H1 (cell line): Measurements from ENCODE around the gene BCL2L12. TPM values are rescaled to one million over a fixed set of nuclear protein-coding genes. Genes with fewer than 3 reads are reported as not detected.
"Not testable (repeated sequence)": the region's sequence is repeated elsewhere in the genome, so short reads cannot be mapped to it uniquely, and the experiment has no call there.

ENCODE experiments used
- CTCF ChIA-PET: fragments of 300-600 bp; sonication (Branson Sonifier 250); formaldehyde crosslinking; loops from one replicate; lab custom pipeline; 2021; ENCODE audit not compliant: partially characterized antibody; lab: Charles Lee
- POLR2A ChIA-PET: fragments of 300-600 bp; sonication (Branson Sonifier 250); formaldehyde crosslinking; loops from one replicate; lab custom pipeline; 2021; ENCODE audit warnings: inconsistent platforms; ENCODE audit not compliant: partially characterized antibody; lab: Charles Lee
- DNase-seq, 2 experiments: peaks; one replicate each; pipeline versions ENCODE4 v3.0.0 to v3.0.0-alpha.2; 2010 to 2022; ENCODE audit warnings: low spot score in 2 of 2, low read depth in 1 of 2, mixed read lengths in 1 of 2
- FAIRE-seq: peaks from 2 replicates; lab custom pipeline; 2011; peaks lifted over from hg19 to GRCh38; lab: Jason Lieb, UNC
- H2AFZ ChIP-seq: 2 replicates; pipeline ENCODE4 v1.8.1; 2012; ENCODE audit warnings: low read length, inconsistent platforms
- H2AK5ac ChIP-seq: 2 replicates; pipeline ENCODE4 v1.6.1; 2013; ENCODE audit warnings: low read depth, low read length
- H2BK120ac ChIP-seq: replicated peaks from 2 replicates; pipeline ENCODE3; 2013; ENCODE audit warnings: low read depth, low read length, inconsistent platforms
- H2BK12ac ChIP-seq: 2 replicates; pipeline ENCODE4 v1.6.1; 2013; ENCODE audit warnings: low read depth, low read length
- H2BK15ac ChIP-seq: 2 replicates; pipeline ENCODE4 v1.6.1; 2013; ENCODE audit warnings: low read length
- H2BK20ac ChIP-seq: 2 replicates; pipeline ENCODE4 v1.6.1; 2013; ENCODE audit warnings: low read length
- H2BK5ac ChIP-seq: 2 replicates; pipeline ENCODE4 v1.6.1; 2013; ENCODE audit warnings: low read depth, low read length
- H3K14ac ChIP-seq: 2 replicates; pipeline ENCODE4 v1.6.1; 2013; ENCODE audit warnings: inconsistent platforms; ENCODE audit not compliant: insufficient read length
- H3K18ac ChIP-seq: 2 replicates; pipeline ENCODE4 v1.6.1; 2013; ENCODE audit warnings: low read length; ENCODE audit errors: extremely low read depth
- H3K23ac ChIP-seq: 2 replicates; pipeline ENCODE4 v1.6.1; 2013; ENCODE audit warnings: inconsistent platforms; ENCODE audit not compliant: insufficient read length
- H3K23me2 ChIP-seq: 2 replicates; pipeline ENCODE4 v1.6.1; 2013; ENCODE audit warnings: low read depth, low read length
- H3K27ac ChIP-seq: 2 replicates; pipeline ENCODE4 v1.6.1; 2011; ENCODE audit warnings: low read depth, low read length, inconsistent platforms
- H3K27me3 ChIP-seq, 4 experiments: replicated peaks in 1 of 4; 1 replicate in 1 of 4; 2 replicates in 3 of 4; pipeline versions ENCODE4 v1.6.1 to v1.8.1; 2011 to 2013; ENCODE audit warnings: low read length in 3 of 4, mild to moderate bottlenecking in 3 of 4, inconsistent platforms in 2 of 4, mixed read lengths in 2 of 4, moderate library complexity in 1 of 4; ENCODE audit not compliant: control insufficient read depth in 3 of 4, insufficient read depth in 3 of 4; ENCODE audit errors: extremely low read depth in 1 of 4
- H3K36me3 ChIP-seq, 4 experiments: 2 replicates each; pipeline versions ENCODE4 v1.6.1 to v1.8.1; 2011 to 2013; ENCODE audit warnings: mild to moderate bottlenecking in 4 of 4, low read length in 3 of 4, moderate library complexity in 2 of 4, control low read depth in 1 of 4, inconsistent platforms in 1 of 4; ENCODE audit not compliant: insufficient read depth in 4 of 4, control insufficient read depth in 2 of 4
- H3K4ac ChIP-seq: replicated peaks from 2 replicates; pipeline ENCODE3; 2013; ENCODE audit warnings: low read length, low read depth, mixed read lengths, inconsistent platforms; ENCODE audit not compliant: insufficient read length
- H3K4me1 ChIP-seq, 4 experiments: replicated peaks in 1 of 4; 1 replicate in 1 of 4; 2 replicates in 3 of 4; pipeline versions ENCODE4 v1.6.1 to v1.8.1; 2011 to 2013; ENCODE audit warnings: low read length in 3 of 4, inconsistent platforms in 2 of 4, mixed read lengths in 1 of 4; ENCODE audit not compliant: insufficient read depth in 4 of 4, control insufficient read depth in 3 of 4
- H3K4me2 ChIP-seq, 2 experiments: 2 replicates each; pipeline versions ENCODE4 v1.6.1 to v1.8.1; 2011 to 2013; ENCODE audit warnings: low read depth in 2 of 2, low read length in 2 of 2, control low read depth in 1 of 2, inconsistent platforms in 1 of 2, mild to moderate bottlenecking in 1 of 2; ENCODE audit not compliant: insufficient read depth in 1 of 2
- H3K4me3 ChIP-seq, 4 experiments: fragments of 200-600, 300-600 bp in 1 of 4; sonication (generic), shearing (Covaris generic), sonication (Bioruptor Twin) in 1 of 4; 2 replicates each; pipeline versions ENCODE4 v1.5.1 to v1.8.1; 2011 to 2016; ENCODE audit warnings: low read length in 4 of 4, low read depth in 3 of 4, control low read depth in 2 of 4, inconsistent platforms in 2 of 4, mild to moderate bottlenecking in 2 of 4, mixed read lengths in 1 of 4, moderate library complexity in 1 of 4; ENCODE audit not compliant: insufficient read depth in 2 of 4; ENCODE audit errors: extremely low read depth in 1 of 4
- H3K56ac ChIP-seq: replicated peaks from 2 replicates; pipeline ENCODE3; 2013; ENCODE audit warnings: low read depth, mild to moderate bottlenecking, mixed read lengths, low read length, inconsistent platforms; ENCODE audit not compliant: insufficient read length
- H3K79me1 ChIP-seq: 2 replicates; pipeline ENCODE4 v1.6.1; 2013; ENCODE audit warnings: low read depth, low read length, control low read depth
- H3K79me2 ChIP-seq, 2 experiments: 2 replicates each; pipeline versions ENCODE4 v1.6.1 to v1.8.1; 2012 to 2013; ENCODE audit warnings: low read length in 2 of 2, mild to moderate bottlenecking in 2 of 2, inconsistent platforms in 1 of 2; ENCODE audit not compliant: insufficient read depth in 2 of 2, control insufficient read depth in 1 of 2
- H3K9ac ChIP-seq, 4 experiments: replicated peaks in 1 of 4; 1 replicate in 1 of 4; 2 replicates in 3 of 4; pipeline versions ENCODE4 v1.6.1 to v1.8.1; 2011 to 2013; ENCODE audit warnings: low read depth in 3 of 4, low read length in 3 of 4, control low read depth in 2 of 4, mild to moderate bottlenecking in 2 of 4, moderate library complexity in 2 of 4, inconsistent platforms in 1 of 4; ENCODE audit errors: extremely low read depth in 1 of 4
- H3K9me3 ChIP-seq, 2 experiments: 2 replicates each; pipeline versions ENCODE4 v1.6.1 to v1.8.1; 2012 to 2013; ENCODE audit warnings: mild to moderate bottlenecking in 2 of 2, moderate library complexity in 2 of 2, control low read depth in 1 of 2, inconsistent platforms in 1 of 2, low read depth in 1 of 2, low read length in 1 of 2, mixed read lengths in 1 of 2; ENCODE audit not compliant: insufficient read depth in 2 of 2
- H4K20me1 ChIP-seq, 2 experiments: replicated peaks in 1 of 2; 2 replicates each; pipeline versions ENCODE3 to v1.8.1; 2011 to 2013; ENCODE audit warnings: inconsistent platforms in 2 of 2, low read length in 2 of 2, mild to moderate bottlenecking in 1 of 2; ENCODE audit not compliant: insufficient read depth in 2 of 2, control insufficient read depth in 1 of 2
- H4K5ac ChIP-seq: 2 replicates; pipeline ENCODE4 v1.6.1; 2013; ENCODE audit warnings: low read length, low read depth, mixed read lengths, inconsistent platforms; ENCODE audit not compliant: insufficient read length
- H4K8ac ChIP-seq: 2 replicates; pipeline ENCODE4 v1.8.0; 2013; ENCODE audit warnings: mild to moderate bottlenecking, moderate library complexity, low read length, inconsistent platforms; ENCODE audit not compliant: insufficient read depth; ENCODE audit errors: extremely low read depth
- H4K91ac ChIP-seq: replicated peaks from 2 replicates; pipeline ENCODE3; 2013; ENCODE audit warnings: low read length, mixed read lengths, inconsistent platforms; ENCODE audit not compliant: insufficient read length
- WGBS, 2 experiments: shearing (Covaris generic) in 1 of 2; methylation state at CpG; one replicate each; pipeline versions ENCODE4 v1.1.6 to v1.1.7; 2013 to 2015; ENCODE audit warnings: low lambda C conversion rate in 2 of 2, mixed read lengths in 2 of 2, inconsistent platforms in 1 of 2, low coverage in 1 of 2, missing lambda C conversion rate in 1 of 2; ENCODE audit not compliant: insufficient replicate concordance in 2 of 2, insufficient coverage in 1 of 2, insufficient read length in 1 of 2; ENCODE audit errors: extremely low coverage in 1 of 2, missing lambda C conversion rate in 1 of 2; 5-methylcytosine and 5-hydroxymethylcytosine counted together
- polyA plus RNA-seq, 7 experiments: library from polyadenylated mRNA; depleted of rRNA in 3 of 7; stranded (reverse) in 5 of 7; unstranded in 2 of 7; fragments of >200 nt in 5 of 7; fragments of 200-250 nt in 2 of 7; gene quantifications; 1 replicate in 5 of 7; 2 replicates in 1 of 7; 4 replicates in 1 of 7; pipeline versions ENCODE4 v1.2.1 to v1.2.3, GENCODE V29; 2011 to 2013; ENCODE audit warnings: missing spikeins in 2 of 7, mixed read lengths in 2 of 7
- total RNA-seq: library from RNA; stranded (reverse); fragmentation: NEBNext Ultra II Directional; extraction: Animal tissue kit (Norgen Biotek cat#: 25700); gene quantifications from 2 replicates; pipeline ENCODE4 v1.2.1, GENCODE V29; 2021

Gene BCL2L12
- total and polyA plus RNA-seq, 2 of the 8 experiments (the other 6 are each of a cell fraction or from before 2014, with no cell fraction given), result 126 to 209 TPM

DNA sequence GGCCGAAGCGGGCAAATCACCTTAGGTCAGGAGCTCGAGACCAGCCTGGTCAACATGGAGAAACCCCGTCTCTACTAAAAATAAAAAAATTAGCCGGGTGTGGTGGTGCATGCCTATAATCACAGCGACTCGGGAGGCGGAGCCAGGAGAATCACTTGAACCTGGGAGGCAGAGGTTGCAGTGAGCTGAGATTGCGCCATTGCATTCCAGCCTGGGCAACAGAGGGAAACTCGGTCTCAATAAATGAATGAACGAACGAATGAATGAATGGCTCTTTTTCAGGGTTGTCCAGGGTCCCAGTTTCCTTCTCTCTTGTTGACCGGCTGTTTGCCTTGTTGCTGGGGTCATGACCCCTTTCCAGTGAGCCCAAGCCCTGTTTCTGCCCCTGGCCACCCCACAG lies 47.9 kb upstream of the BCL2L12 start:
- H4K5ac ChIP-seq, H3K79me1 ChIP-seq, H3K9ac ChIP-seq, H3K4me1 ChIP-seq, H3K27ac ChIP-seq, H3K4me2 ChIP-seq, H2AK5ac ChIP-seq, H3K4ac ChIP-seq, FAIRE-seq, H4K91ac ChIP-seq, H2BK15ac ChIP-seq, H2BK5ac ChIP-seq, H3K27me3 ChIP-seq, H2BK120ac ChIP-seq, H3K18ac ChIP-seq, DNase-seq, H3K23ac ChIP-seq, H3K4me3 ChIP-seq, H4K8ac ChIP-seq, H3K14ac ChIP-seq, H3K23me2 ChIP-seq, H3K9me3 ChIP-seq, H2AFZ ChIP-seq, H2BK12ac ChIP-seq, H2BK20ac ChIP-seq, H3K56ac ChIP-seq: not testable (repeated sequence)
- Histone ChIP-seq H3K36me3 (peaks cover 21 to 58% (median 43%) of the 10 kb centered on the region in 4 experiments), H4K20me1 (peaks cover 9 to 18% of the 10 kb centered on the region in 2 experiments), H3K79me2 (peaks cover 0 to 12% of the 10 kb centered on the region in 2 experiments; a peak in 2 of 4 replicates)
- CTCF ChIA-PET, result interaction anchor here (0.6 to 1.6 kb wide), 6 partner anchors 17 to 112 kb away, joined by 3 to 4 read pairs (median 4); no protein-coding TSS in a partner anchor
- POLR2A ChIA-PET, result interaction anchor here (0.5 to 50.7 kb wide), 10 partner anchors 6 to 187 kb away, joined by 3 to 840 read pairs (median 4); partner anchors contain the start of genes NOSIP, PRMT1, PRR12 and RPS11
- WGBS, 2 experiments, result 96% methylated on average over 12 of the region's 13 CpGs; no CpG with 5 or more reads in 1 of the 2 experiments
